Progenitor cell of endocrine pancreas (in vitro differentiated cells): Measurements from ENCODE around the gene HPS1. TPM values are rescaled to one million over a fixed set of nuclear protein-coding genes. Genes with fewer than 3 reads are reported as not detected.
"Not testable (repeated sequence)": the region's sequence is repeated elsewhere in the genome, so short reads cannot be mapped to it uniquely, and the experiment has no call there.

Experiments used
- DNase-seq: peaks from one replicate; pipeline ENCODE4 v3.0.0; 2021; ENCODE audit warnings: low spot score; ENCODE audit not compliant: unreplicated experiment
- H3K27ac Mint-ChIP-seq: 2 replicates; pipeline ENCODE4 v1.8.0; 2021; ENCODE audit warnings: mild to moderate bottlenecking, moderate library complexity, mixed read lengths
- H3K27me3 Mint-ChIP-seq: 2 replicates; pipeline ENCODE4 v1.8.0; 2021; ENCODE audit warnings: mixed read lengths
- H3K36me3 Mint-ChIP-seq: 2 replicates; pipeline ENCODE4 v1.8.0; 2022; ENCODE audit warnings: mixed read lengths; ENCODE audit not compliant: insufficient read depth
- H3K4me1 Mint-ChIP-seq: 2 replicates; pipeline ENCODE4 v1.8.0; 2021; ENCODE audit warnings: low read depth, mixed read lengths
- H3K4me3 Mint-ChIP-seq: 2 replicates; pipeline ENCODE4 v1.8.0; 2021; ENCODE audit warnings: low read depth, mild to moderate bottlenecking, moderate library complexity, mixed read lengths
- H3K9me3 Mint-ChIP-seq: 2 replicates; pipeline ENCODE4 v1.8.0; 2021; ENCODE audit warnings: low read depth, mixed read lengths
- CTCF ChIP-seq: fragments of 200-600 bp; sonication (generic); IDR thresholded peaks from one replicate; pipeline ENCODE4 v1.5.0; 2021; ENCODE audit warnings: antibody characterized with exemption, mild to moderate bottlenecking; ENCODE audit not compliant: unreplicated experiment
- total RNA-seq: library from RNA; stranded (reverse); gene quantifications from 2 replicates; pipeline ENCODE4 v1.2.1, GENCODE V29; 2021

Gene HPS1
- total RNA-seq, 1 donor from 2014 or later = 52.1 TPM

- DNase-seq = no peak
- Mint-ChIP-seq H3K9me3 (no peaks in the 10 kb centered on the region), H3K36me3 (peaks cover 1% of the 10 kb centered on the region), H3K4me1 (no peaks in the 10 kb centered on the region), H3K27ac (no peak overlapping the region), H3K4me3 (no peak overlapping the region), H3K27me3 (no peaks in the 10 kb centered on the region)
- no peak for TF ChIP-seq CTCF
Observed at GRCh38 chr10:98383869-98384268, 62.9 kb downstream of the HPS1 start.

DNA sequence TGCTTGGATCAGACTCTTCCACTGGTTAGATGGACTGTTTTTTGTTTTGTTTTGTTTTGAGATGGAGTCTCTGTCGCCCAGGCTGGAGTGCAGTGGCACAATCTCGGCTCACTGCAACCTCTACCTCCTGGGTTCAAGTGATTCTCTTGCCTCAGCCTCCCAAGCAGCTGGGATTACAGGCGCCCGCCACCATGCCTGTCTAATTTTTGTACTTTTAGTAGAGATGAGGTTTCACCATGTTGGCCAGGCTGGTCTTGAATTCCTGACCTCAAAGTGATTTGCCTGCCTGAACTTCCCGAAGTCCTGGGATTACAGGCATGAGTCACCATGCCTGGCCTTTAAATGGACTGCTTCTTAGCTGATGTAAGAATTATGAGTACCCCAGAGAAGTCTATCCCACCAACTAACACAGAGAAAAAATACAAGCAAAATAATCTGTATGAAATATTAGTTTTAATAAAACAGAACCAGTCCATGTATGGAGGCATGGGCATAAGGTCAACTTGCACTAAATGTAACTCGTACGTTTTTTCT lies 63.5 kb downstream of the HPS1 start:
- H3K4me1 Mint-ChIP-seq, H3K36me3 Mint-ChIP-seq, DNase-seq, H3K27ac Mint-ChIP-seq, H3K27me3 Mint-ChIP-seq, H3K9me3 Mint-ChIP-seq, H3K4me3 Mint-ChIP-seq: not testable (repeated sequence)

DNA sequence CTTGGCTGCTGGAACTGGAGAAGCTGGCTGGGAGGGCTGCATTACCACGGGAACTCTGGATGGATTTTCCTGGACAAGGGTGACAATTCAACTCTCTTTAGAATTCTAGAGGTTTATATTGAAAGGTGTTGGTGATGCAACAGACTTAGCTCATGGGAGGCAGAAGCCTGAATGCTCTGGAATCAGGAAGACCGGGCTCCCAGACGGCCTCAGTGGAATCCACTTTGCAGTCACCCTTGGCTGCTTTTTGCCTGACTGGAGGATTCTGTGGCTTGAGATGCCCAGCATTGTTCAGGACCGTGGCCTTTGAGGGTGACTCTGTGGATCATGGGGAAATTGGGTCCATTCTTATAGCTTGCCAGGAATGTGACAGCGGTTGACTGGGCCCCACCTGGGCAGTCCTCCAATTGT lies 64.0 kb downstream of the HPS1 start:
- no peak for TF ChIP-seq CTCF
- Mint-ChIP-seq H3K4me1 (no peaks in the 10 kb centered on the region), H3K9me3 (no peaks in the 10 kb centered on the region), H3K36me3 (peaks cover 1% of the 10 kb centered on the region), H3K27ac (no peak overlapping the region), H3K4me3 (no peak overlapping the region), H3K27me3 (no peaks in the 10 kb centered on the region)
- no peak for DNase-seq

GRCh38 chr10:98380493-98381339 lies 66.0 kb downstream of the HPS1 start:
- Mint-ChIP-seq H3K4me1 (peaks cover 1% of the 10 kb centered on the region), H3K27ac (no peak overlapping the region), H3K4me3 (no peak overlapping the region), H3K27me3 (peaks cover 1% of the 10 kb centered on the region), H3K36me3 (peaks cover 1% of the 10 kb centered on the region), H3K9me3 (no peaks in the 10 kb centered on the region)
- no peak for TF ChIP-seq CTCF
- DNase-seq = no peak

DNA sequence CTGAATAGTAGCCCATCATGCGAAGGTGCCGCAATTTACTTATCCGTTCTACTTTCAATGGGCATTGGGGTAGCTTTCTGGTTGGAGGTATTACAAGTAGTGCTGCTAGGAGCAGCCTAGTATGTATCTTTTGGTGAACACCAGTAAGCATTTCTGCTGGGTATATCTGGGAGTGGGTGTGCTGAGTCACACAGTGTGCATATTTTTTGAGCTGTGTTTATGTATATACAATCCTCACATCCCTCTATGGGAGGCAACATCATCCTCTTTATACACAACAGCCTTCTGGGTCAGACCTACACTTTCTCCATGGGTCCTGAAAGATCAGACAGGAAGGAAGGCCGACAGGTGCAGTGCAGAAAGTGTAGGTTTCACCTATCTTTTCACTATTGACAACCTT lies 68.0 kb downstream of the HPS1 start:
- Mint-ChIP-seq H3K9me3 (no peaks in the 10 kb centered on the region), H3K27ac (no peak overlapping the region), H3K27me3 (peaks cover 5% of the 10 kb centered on the region), H3K36me3 (peaks cover 1% of the 10 kb centered on the region), H3K4me1 (peaks cover 1% of the 10 kb centered on the region), H3K4me3 (no peak overlapping the region)
- TF ChIP-seq CTCF = no peak
- no peak for DNase-seq

GRCh38 chr10:98377536-98377935 lies 69.2 kb downstream of the HPS1 start:
- H3K4me3 Mint-ChIP-seq = no peak overlapping the region
- no peak for DNase-seq
- TF ChIP-seq CTCF = no peak
- peaks cover 1% of the 10 kb centered on the region for H3K36me3 Mint-ChIP-seq
- no peak overlapping the region for H3K27ac Mint-ChIP-seq
- peaks cover 5% of the 10 kb centered on the region for H3K27me3 Mint-ChIP-seq
- H3K9me3 Mint-ChIP-seq = no peaks in the 10 kb centered on the region
- H3K4me1 Mint-ChIP-seq = peaks cover 1% of the 10 kb centered on the region
